Pulmonary artery endothelial cell (primary cell): Measurements from ENCODE around the gene POLR2J. TPM values are rescaled to one million over a fixed set of nuclear protein-coding genes. Genes with fewer than 3 reads are reported as not detected.

ENCODE experiments used
- DNase-seq: peaks from one replicate; pipeline ENCODE4 v3.0.0-alpha.2; 2011; ENCODE audit warnings: low read depth, low spot score
- total RNA-seq: library from RNA; depleted of rRNA; stranded (reverse); fragments of >200 nt; gene quantifications from 2 replicates; pipeline ENCODE4 v1.2.3, GENCODE V29; 2014

The POLR2J gene
- total RNA-seq, 1 donor from 2014 or later: 38.6 TPM

GRCh38 chr7:102444961-102445673 lies 33.6 kb downstream of the POLR2J start:
- no peak for DNase-seq

GRCh38 chr7:102439963-102440795 lies 38.5 kb downstream of the POLR2J start:
- peak; percentile 67 for DNase-seq

DNA sequence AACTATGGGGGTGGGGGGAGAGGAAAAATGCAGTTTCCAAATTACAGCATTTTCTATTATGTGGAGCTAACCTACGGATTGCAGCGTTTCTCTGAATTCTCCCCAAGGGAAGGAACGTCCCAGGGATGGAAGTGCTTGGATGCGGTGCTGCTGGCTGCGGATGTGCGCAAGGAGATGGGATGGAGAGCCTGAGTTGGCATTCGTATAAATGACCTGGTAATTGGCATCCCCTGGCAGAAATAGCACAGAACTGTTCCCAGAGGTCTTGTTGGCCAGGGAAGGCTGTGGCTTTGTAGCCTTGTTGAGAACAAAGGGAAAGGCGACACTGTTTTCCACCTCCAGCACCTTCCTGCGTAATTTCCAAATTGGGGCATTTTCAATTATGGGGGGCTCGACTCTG lies 42.6 kb downstream of the POLR2J start:
- DNase-seq: no peak

DNA sequence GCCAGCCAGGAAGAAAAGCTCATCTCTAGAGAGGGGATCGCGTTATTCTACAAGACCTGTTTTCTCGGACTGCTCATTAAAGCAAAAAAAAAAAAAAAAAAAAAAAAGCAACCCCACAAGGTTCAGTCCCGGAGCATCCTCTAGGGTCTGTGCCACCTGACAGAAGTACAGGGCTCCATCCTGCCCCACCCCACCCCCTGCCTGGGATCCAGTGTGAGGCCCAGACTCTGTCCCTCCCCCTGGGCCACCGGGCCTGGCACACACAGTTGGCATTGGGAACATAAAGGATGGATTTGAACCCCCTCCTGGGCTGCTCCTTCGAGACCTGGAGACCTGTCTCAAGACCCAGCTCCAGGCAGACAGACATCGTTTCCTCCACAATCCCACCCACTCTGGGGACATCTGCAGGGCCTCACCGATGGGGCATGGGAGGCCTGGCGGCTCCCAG lies 44.7 kb downstream of the POLR2J start:
- DNase-seq: no peak

GRCh38 chr7:102433219-102434038 lies 45.3 kb downstream of the POLR2J start, which contains the start of gene ORAI2:
Gene ORAI2 (plus strand): TSS chr7:102433575. CDS start chr7:102438957, 5,382 bp downstream.
- DNase-seq: no peak

GRCh38 chr7:102432442-102433218 lies 46.1 kb downstream of the POLR2J start:
- DNase-seq: no peak

GRCh38 chr7:102431617-102432298 lies 47.0 kb downstream of the POLR2J start:
- no peak for DNase-seq

- DNase-seq: no peak
These were observed 49.4 kb downstream of the POLR2J start for GRCh38 chr7:102429141-102429899.

- DNase-seq: no peak
These were observed 51.7 kb downstream of the POLR2J start for GRCh38 chr7:102427019-102427405.

DNA sequence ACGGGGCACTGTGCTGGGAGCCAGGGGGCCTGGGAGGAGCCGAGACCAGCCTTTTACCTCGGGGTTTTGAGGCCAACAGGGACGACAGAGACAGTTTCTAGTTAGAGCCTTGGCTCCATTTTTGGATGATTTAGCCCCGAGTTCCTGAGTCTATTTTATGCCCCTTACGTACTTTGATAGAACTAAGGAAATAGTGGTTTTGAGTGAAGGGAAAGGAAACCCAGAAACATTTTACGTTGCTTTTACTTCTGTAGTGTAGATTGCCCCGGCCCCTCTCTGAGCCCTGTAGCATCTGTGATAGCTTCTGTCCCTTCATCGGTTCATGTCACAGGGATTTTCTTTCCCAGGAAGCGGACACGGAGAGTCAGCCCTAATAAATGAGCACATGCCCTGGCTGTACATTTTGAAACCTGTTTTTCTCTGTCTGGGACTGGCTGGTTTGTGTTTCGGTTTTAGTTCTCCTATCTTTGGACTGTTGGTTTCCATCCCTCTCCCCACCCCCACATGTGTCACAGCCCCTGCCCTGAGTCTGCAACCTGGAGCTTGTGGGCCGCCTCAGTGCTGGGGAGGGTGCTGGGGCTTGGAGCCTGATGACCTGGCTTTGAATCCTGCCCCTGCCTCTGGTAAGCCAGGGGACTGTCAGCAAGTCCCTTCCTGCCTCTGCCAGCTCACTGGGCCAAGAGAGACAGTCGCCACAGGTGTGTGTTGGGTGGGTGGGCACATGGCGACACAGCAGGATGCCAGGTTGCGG lies 52.3 kb downstream of the POLR2J start:
- DNase-seq: no peak

- DNase-seq: no peak
These were observed 53.0 kb downstream of the POLR2J start for GRCh38 chr7:102425639-102426267.

- DNase-seq: no peak
These were observed 53.9 kb downstream of the POLR2J start for GRCh38 chr7:102424787-102425218.

DNA sequence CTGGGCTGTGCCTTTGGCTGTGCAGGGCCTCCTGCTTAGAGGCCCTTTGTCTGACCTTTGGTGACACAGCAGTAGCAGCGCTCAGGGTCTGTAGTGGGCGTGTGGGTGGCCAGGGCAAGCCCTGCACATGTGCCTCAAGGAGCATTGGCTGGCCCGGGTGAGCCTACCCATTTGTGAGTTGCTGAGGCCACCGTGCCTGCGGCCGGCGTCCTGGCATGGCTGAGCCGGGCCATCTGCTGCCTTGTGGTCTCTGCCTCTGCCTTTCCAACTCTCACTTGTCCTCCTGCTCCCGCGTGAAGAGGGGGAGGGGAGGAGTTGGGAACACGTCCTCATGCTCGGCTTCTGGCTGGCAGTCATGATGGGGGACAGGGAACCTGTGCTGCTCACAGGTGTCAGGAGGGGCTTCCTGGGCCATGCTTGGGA lies 54.6 kb downstream of the POLR2J start:
- no peak for DNase-seq

Other genes starting within 250 kb of the POLR2J start
- 0.86 and 0.88 TPM in 2 replicates for gene SH2B2, start 192.1 kb downstream of the POLR2J start, total RNA-seq
- gene SPDYE6, start 122.5 kb downstream of the POLR2J start, total RNA-seq: not detected in 2 replicates
- 13.8 and 14.3 TPM in 2 replicates for gene PRKRIP1, start 82.6 kb downstream of the POLR2J start, total RNA-seq
- gene ORAI2, start 45.3 kb downstream of the POLR2J start, total RNA-seq: 84.0 and 102 TPM in 2 replicates
- gene ALKBH4, start 14.1 kb downstream of the POLR2J start, total RNA-seq: 11.5 and 13.4 TPM in 2 replicates
- gene LRWD1, start 13.9 kb downstream of the POLR2J start, total RNA-seq: 27.1 and 35.7 TPM in 2 replicates
- 1.5 and 2.2 TPM in 2 replicates for gene RASA4B, start 38.9 kb upstream of the POLR2J start, total RNA-seq
- 1.2 and 1.3 TPM in 2 replicates for gene UPK3BL2, start 64.8 kb upstream of the POLR2J start, total RNA-seq
- gene SPDYE2, start 72.3 kb upstream of the POLR2J start, total RNA-seq: not detected in 2 replicates
- 16.9 and 21.8 TPM in 2 replicates for gene POLR2J3, start 93.7 kb upstream of the POLR2J start, total RNA-seq
- gene RASA4, start 137.8 kb upstream of the POLR2J start, total RNA-seq: 2.5 and 3.6 TPM in 2 replicates
- gene UPK3BL1, start 163.9 kb upstream of the POLR2J start, total RNA-seq: 5.3 and 8.6 TPM in 2 replicates
- not detected in 2 replicates for gene SPDYE2B, start 171.4 kb upstream of the POLR2J start, total RNA-seq
- gene POLR2J2, start 192.7 kb upstream of the POLR2J start, total RNA-seq: 1.7 and 2.6 TPM in 2 replicates